GM12865 (cell line): ENCODE results near the gene PPA1.
A peak's percentile ranks its signal among the peaks of the same experiment; 100 is the strongest.

Experiments
- DNase-seq: peaks from one replicate; pipeline ENCODE4 v3.0.0; 2010; ENCODE audit warnings: low read depth
- H3K4me3 ChIP-seq: 2 replicates; pipeline ENCODE4 v1.5.1; 2011; ENCODE audit warnings: mild to moderate bottlenecking, low read depth, low read length, control low read depth
- CTCF ChIP-seq: IDR thresholded peaks from 2 replicates; pipeline ENCODE4 v1.5.1; 2011; ENCODE audit warnings: low read length, control low read depth, low read depth, inconsistent platforms; ENCODE audit not compliant: insufficient read depth; ENCODE audit errors: missing control alignments

PPA1 gene

GRCh38 chr10:70167246-70167645, 66.0 kb downstream of the PPA1 start:
- TF ChIP-seq CTCF, result no peak
- DNase-seq, result peak; percentile 48
- H3K4me3 ChIP-seq, result peak overlapping the region; percentile 7; the same call in 1 of the 2 replicates

GRCh38 chr10:70166394-70166793, 66.8 kb downstream of the PPA1 start:
- DNase-seq, result no peak
- no peak overlapping the region for H3K4me3 ChIP-seq
- TF ChIP-seq CTCF, result no peak

- TF ChIP-seq CTCF, result no peak
- DNase-seq, result peak; percentile 12
- no peak overlapping the region for H3K4me3 ChIP-seq
These were observed 69.1 kb downstream of the PPA1 start for GRCh38 chr10:70164163-70164562.

GRCh38 chr10:70163448-70163847, 69.8 kb downstream of the PPA1 start:
- no peak for DNase-seq
- TF ChIP-seq CTCF, result no peak
- H3K4me3 ChIP-seq, result peak overlapping the region; percentile 5

- no peak for TF ChIP-seq CTCF
- DNase-seq, result peak; percentile 80
- no peak overlapping the region; the same call in 1 of the 2 replicates for H3K4me3 ChIP-seq
These were observed 70.4 kb downstream of the PPA1 start for GRCh38 chr10:70162892-70163201.

- DNase-seq, result no peak
These were observed 70.9 kb downstream of the PPA1 start for GRCh38 chr10:70162151-70162891.

More at GRCh38 chr10:70162151-70162891, 70.9 kb downstream of the PPA1 start:
- no peak for TF ChIP-seq CTCF
- no peak overlapping the region for H3K4me3 ChIP-seq
